Measurements from ENCODE around the gene USP31.

Gene USP31

DNA sequence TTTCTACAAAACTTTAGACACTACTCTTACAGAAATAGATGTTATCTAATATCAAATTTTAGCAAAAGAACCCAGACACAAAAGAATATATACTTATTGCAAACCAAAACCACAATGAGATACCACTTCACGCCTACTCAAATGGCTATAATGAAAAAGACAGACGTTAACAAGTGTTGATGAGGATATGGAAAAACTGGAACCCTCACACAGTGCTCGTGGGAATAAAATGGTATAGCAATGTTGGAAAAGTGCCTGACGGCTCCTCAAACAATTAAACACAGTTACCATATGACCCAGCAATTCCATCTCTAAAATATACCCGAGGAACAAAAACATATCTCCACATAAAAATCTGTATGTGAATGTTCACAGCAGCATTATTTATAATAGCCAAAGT is 27.1 kb downstream of the USP31 start:
- in situ Hi-C loops (cut with HindIII; ENCODE audit: low pct_unique_long_range_greater_than_20kb, low sequenced_read_pairs), result no loop called here
- TF ChIP-seq JUND (IDR thresholded peaks at IDR 0.05; ENCODE audit: low read depth), result no peak

DNA sequence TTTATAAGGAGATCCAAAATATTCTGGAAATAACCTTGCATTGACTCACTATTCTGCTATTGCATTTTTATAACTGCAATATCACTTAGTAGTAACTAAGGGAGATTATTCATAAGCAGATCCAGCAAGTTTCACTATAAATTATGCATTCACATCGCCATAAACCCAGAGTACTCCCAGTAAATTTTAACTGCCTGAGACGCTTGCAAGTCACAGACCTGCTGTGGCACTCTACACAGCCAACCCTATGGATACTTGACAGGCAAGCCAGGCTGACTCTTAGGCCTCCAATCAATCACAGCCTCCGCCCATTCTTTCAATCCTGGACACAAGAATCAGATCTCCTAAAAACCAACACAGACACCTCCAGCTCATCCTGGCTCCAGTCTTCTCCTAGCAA is 28.2 kb downstream of the USP31 start:
- no peak for DNase-seq (ENCODE audit: low read depth in 1 of 2, low spot score in 1 of 2)
- no peak for TF ChIP-seq JUND (IDR thresholded peaks at IDR 0.05; ENCODE audit: low read depth)
- in situ Hi-C loops (cut with HindIII; ENCODE audit: low pct_unique_long_range_greater_than_20kb, low sequenced_read_pairs), result no loop called here

More for the DNA sequence above, 27.1 kb downstream of the USP31 start:
- no peak for DNase-seq (ENCODE audit: low read depth in 1 of 2, low spot score in 1 of 2)

DNA sequence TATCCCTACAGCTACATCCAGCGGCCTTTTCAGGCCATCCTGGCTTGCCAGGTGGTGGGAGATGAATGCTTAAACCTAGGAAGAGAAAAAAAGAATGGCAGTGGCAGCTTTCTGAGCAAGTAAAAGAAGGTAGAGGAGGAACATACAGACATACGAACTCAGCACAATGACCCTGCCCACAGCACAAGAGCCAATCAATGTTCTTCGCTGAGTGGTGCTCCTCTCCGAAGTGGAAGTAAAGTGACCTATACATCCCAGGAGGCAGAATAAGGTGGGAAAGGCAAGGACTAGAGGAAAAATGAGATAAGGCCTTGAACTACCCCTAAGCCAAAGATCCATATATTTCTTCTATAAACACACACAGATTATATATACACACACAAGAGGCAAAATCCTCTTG is 28.7 kb downstream of the USP31 start:
- TF ChIP-seq JUND (IDR thresholded peaks at IDR 0.05; ENCODE audit: low read depth), result no peak
- in situ Hi-C loops (cut with HindIII; ENCODE audit: low pct_unique_long_range_greater_than_20kb, low sequenced_read_pairs), result no loop called here

DNA sequence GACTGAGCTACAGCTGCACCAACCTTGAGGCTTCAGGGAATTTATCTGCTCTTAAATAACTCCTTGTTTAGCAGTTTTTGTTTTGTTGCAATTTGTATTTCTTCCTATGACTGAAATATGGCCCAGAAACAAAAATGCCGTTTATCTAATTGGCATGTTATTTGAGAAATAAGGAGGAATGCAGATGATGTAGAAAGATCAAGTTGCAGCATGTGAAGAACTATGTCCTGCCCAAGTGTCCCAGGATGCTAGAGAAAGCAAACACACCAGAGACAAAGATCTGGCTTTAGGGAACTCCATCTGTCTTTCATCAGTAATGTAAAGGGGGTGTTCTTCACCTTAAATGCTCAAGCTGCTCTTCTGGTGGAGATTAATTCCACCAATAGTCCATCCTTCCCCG is 29.7 kb downstream of the USP31 start:
- in situ Hi-C loops (cut with HindIII; ENCODE audit: low pct_unique_long_range_greater_than_20kb, low sequenced_read_pairs), result no loop called here
- TF ChIP-seq JUND (IDR thresholded peaks at IDR 0.05; ENCODE audit: low read depth), result no peak
- DNase-seq (ENCODE audit: low read depth in 1 of 2, low spot score in 1 of 2), result no peak

More for the DNA sequence above, 28.7 kb downstream of the USP31 start:
- no peak for DNase-seq (ENCODE audit: low read depth in 1 of 2, low spot score in 1 of 2)

DNA sequence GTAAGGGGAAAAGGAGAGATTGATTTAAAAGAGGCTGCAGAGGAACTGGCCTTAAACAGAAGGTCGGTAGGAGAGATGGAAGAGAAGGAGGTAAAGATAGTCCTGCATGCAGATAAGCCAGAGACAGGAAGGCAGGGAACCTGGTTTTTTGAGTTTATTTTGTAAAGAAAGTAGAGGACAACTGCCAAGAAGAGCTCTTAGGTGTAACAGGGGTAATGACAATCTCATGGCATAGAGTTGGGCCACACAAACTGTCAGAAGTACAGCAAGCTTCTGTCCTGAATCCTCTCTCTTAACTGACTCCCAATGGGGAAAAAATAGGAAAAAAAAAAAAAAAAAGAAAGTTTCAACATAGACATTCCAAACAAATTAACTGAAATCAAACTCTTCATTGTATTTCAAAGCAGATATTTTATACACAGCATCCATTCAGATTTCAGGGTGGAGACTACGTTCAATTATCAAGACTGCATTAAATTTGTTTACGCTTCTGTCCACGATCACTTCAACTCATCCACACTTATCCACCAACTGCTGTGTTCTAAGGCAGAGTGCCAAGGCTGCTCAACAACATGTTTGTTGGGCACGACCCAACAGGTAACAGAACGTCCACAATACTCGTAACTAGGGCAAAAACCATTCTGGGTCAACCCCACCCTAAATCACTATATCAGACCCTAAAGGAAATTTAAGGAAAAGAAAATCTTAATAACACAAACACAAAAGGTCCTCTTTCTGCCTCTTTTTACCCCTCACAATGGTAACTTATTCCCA is 34.9 kb downstream of the USP31 start:
- in situ Hi-C loops (cut with HindIII; ENCODE audit: low pct_unique_long_range_greater_than_20kb, low sequenced_read_pairs), result no loop called here
- no peak for DNase-seq (ENCODE audit: low read depth in 1 of 2, low spot score in 1 of 2)

DNA sequence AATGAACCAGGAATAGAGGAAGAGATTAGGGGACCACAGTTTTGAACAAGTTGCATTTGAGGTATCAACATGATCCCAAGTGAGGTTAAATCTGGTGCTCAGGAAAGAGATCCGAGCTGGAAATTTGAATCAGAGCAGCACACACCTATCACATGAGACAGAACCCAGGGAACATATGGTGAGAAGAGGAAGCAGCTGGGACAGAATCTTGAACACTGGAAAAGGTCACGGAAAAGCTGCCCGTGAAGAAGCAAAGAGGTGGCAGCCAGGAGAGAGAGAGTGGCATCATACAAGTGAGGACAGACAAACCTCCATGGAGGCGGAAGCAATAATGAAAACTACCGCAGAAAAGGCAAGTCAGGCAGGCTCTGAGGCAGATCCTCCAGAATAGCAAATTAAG is 36.1 kb downstream of the USP31 start:
- in situ Hi-C loops (cut with HindIII; ENCODE audit: low pct_unique_long_range_greater_than_20kb, low sequenced_read_pairs), result no loop called here
- no peak for DNase-seq (ENCODE audit: low read depth in 1 of 2, low spot score in 1 of 2)
- no peak for TF ChIP-seq JUND (IDR thresholded peaks at IDR 0.05; ENCODE audit: low read depth)

More for the DNA sequence above, 34.9 kb downstream of the USP31 start:
- no peak for TF ChIP-seq JUND (IDR thresholded peaks at IDR 0.05; ENCODE audit: low read depth)

DNA sequence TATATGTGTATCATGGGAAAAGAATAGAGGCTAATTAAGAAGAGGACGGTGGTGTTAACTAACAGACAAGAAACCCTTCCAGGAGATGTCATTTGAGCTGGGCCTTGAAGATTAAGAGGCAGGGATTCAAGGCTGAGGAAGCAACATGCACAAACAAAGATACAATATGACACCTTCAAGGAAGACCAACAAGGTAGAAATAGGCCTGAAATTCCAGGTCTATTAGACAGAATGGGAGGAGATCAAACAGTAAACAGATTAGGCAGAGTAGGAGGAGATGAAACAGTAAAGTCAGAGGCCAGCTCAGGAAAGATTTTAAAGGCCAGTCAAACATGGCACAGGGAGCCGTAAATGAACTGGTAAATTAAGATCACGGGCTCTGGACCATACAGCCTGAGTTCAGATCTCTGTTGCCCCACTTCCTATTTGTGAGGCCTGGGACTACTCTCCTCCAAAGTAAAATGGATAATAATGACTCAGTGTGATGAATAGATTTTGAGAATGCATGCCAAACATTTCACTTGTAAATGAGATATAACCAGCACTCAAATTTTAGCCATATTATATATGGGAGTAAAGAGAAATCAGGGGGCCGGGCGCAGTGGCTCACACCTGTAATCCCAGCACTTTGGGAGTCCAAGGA is 38.9 kb downstream of the USP31 start:
- no peak for TF ChIP-seq JUND (IDR thresholded peaks at IDR 0.05; ENCODE audit: low read depth)
- no peak for DNase-seq (ENCODE audit: low read depth in 1 of 2, low spot score in 1 of 2)
- in situ Hi-C loops (cut with HindIII; ENCODE audit: low pct_unique_long_range_greater_than_20kb, low sequenced_read_pairs), result no loop called here

DNA sequence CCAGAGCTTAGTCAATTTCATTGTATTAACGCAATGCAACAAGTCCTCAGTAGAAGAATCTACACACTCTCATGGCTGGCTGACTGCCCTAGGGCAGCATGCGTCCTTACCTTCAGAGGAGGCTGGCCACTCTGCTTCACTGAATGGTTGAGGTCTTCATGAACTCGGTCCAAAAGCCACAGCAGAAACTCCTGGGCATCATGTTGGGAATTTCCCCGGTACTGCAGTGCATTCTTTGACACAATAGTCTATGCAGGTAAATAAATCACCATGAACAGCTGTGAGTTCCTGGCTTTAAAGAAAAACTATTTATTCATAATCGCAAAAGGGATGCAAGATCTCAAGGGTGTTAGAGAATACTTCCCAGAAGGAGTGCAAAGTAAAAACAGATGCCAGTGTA is 41.3 kb downstream of the USP31 start:
- no peak for TF ChIP-seq JUND (IDR thresholded peaks at IDR 0.05; ENCODE audit: low read depth)
- in situ Hi-C loops (cut with HindIII; ENCODE audit: low pct_unique_long_range_greater_than_20kb, low sequenced_read_pairs), result no loop called here
- DNase-seq (ENCODE audit: low read depth in 1 of 2, low spot score in 1 of 2), result no peak

DNA sequence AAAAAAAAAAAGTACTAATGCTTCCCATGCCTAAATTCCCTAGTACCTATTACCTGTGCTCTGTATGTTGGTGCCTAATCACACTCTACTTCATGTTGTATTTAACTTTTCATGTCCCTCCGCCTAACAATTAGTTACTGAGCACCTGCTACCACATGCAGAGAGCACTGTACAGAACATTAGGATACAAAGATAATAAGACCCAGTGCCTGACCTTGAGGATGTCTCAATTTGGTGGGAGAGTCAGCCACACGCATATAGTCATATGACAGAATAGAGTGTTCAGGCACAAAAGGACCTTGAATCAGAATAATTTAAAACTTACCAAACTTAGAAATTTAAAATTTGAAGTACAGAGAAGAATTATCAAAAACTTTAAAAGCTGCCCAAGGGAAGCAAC is 42.1 kb downstream of the USP31 start:
- in situ Hi-C loops (cut with HindIII; ENCODE audit: low pct_unique_long_range_greater_than_20kb, low sequenced_read_pairs), result no loop called here
- no peak for TF ChIP-seq JUND (IDR thresholded peaks at IDR 0.05; ENCODE audit: low read depth)
- no peak for DNase-seq (ENCODE audit: low read depth in 1 of 2, low spot score in 1 of 2)

DNA sequence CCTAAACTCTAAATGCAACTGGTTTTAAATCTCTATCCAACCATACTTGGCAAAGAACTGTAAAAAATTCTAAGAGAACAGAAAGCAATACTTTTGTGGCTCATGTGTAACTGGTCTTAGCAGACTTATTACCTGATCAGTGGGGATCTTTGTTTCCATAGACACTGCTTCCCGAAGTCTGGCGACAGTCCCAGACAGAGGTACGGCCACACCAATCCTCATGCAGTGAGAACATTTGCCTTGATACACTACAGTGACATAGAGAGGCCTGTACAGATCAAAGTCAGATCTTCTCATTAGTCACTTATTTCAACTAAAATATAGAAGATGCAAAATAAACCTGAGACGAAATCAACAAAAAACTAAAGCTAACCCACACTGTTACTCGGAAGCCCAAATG is 43.9 kb downstream of the USP31 start:
- no peak for TF ChIP-seq JUND (IDR thresholded peaks at IDR 0.05; ENCODE audit: low read depth)
- in situ Hi-C loops (cut with HindIII; ENCODE audit: low pct_unique_long_range_greater_than_20kb, low sequenced_read_pairs), result no loop called here
- DNase-seq (ENCODE audit: low read depth in 1 of 2, low spot score in 1 of 2), result no peak

DNA sequence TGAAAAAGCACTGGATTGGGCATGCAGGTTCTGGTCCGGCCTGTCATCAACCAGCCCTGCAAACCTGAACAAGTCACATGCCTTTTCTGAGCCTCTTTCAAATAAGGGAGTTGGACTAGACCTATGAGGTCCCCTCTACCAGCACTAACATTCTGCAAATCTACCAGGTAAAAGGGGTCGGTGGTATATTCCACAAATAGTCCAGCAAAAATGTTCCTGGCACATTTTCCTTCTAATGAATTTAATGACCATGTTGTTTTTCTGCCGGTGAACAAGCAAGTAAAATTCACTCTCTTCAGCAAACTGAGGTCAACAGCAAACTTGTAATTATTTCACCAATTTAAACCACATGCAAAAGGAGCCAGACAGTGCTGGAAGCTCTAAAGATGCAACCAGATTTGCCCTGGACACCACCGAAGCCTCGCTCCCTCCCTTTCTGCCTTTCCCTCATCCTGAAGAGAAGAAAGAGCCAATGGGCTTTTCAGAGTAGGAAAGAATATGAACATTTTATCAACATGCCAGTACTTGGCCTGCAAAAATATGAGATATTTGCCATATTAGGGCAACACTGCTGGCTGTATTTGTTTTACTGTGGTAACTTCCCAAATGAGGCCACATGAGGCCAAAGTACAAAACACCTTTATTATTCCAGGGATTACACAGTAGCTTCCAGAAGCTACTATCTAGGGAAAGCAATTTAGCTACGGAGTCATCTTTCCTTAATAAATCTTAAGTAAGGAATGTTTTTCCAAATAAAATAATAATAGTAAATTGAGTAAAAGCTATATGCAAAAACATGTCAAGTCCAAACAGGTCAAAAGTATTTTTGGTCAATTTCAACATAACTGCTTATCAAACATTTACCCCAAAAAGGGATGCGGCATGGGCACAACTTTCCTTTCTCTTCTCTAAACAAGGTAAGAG is 45.0 kb downstream of the USP31 start:
- DNase-seq (ENCODE audit: low read depth in 1 of 2, low spot score in 1 of 2), result no peak
- in situ Hi-C loops (cut with HindIII; ENCODE audit: low pct_unique_long_range_greater_than_20kb, low sequenced_read_pairs), result no loop called here
- no peak for TF ChIP-seq JUND (IDR thresholded peaks at IDR 0.05; ENCODE audit: low read depth)

DNA sequence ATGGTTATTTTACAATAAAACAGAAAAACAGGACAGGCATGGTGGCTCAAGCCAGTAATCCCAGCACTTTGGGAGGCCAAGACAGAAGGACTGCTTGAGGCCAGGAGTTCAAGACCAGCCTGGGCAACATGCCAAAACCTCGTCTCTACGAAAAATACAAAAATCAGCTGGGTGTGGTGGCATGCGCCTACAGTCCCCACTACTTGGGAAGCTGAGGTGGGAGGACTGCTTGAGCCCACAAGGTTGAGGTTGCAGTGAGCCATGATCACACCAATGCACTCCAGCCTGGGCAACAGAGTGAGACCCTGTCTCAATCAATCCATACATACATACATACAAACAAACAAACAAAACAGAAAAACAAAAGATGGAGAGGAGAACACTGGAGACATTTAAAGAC is 45.6 kb downstream of the USP31 start:
- in situ Hi-C loops (cut with HindIII; ENCODE audit: low pct_unique_long_range_greater_than_20kb, low sequenced_read_pairs), result no loop called here
- no peak for DNase-seq (ENCODE audit: low read depth in 1 of 2, low spot score in 1 of 2)
- TF ChIP-seq JUND (IDR thresholded peaks at IDR 0.05; ENCODE audit: low read depth), result no peak

All from T47D (cell line).